DMS53 treated with DMSO at 0.1 percent for 48 hours (cell line): ENCODE measurements around the gene MYH14.
"Not testable (repeated sequence)": the region's sequence is repeated elsewhere in the genome, so short reads cannot be mapped to it uniquely, and the experiment has no call there.

Experiments
- DNase-seq: peaks from one replicate; lab custom pipeline; 2025; ENCODE audit not compliant: unreplicated experiment; lab: John Stamatoyannopoulos, UW

MYH14 gene

DNA sequence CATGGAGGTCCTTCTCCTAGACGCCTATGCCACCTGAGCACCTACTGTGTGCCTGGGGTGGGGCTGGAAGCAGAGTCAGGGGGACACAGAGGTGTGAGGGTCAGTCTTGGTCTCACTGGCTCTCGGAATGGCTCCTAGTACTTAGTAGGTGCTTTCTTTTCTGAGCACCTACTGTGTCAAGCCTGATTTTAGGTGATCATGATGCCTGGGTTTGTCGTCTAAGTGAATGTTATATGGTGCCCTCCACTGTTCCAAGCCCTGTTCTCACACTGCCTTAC, 20.0 kb downstream of the MYH14 start:
- no peak for DNase-seq

- DNase-seq, result no peak
These were observed 21.7 kb downstream of the MYH14 start for GRCh38 chr19:50224986-50225747.

DNA sequence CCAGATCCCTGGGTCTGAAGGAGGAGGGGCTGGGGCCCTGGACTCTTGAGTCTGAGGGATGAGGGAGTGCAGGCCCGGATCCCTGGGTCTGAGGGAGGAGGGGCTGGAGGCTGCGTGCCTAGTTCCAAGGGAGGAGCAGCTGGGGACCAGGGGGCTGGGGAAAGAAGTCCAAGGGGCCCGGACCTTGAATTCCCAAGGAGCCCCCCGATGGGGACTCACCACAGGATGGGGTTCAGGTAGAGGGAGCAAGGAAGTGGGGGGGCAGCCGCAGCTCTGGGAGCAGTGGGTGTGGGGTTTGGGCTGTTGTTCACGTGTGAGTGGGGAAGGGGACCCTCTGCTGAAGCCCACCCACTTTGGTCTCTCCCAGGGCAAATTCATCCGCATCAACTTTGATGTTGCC, 23.1 kb downstream of the MYH14 start:
- no peak for DNase-seq

- DNase-seq, result not testable (repeated sequence)
These were observed 24.7 kb downstream of the MYH14 start for GRCh38 chr19:50228153-50228552.

DNA sequence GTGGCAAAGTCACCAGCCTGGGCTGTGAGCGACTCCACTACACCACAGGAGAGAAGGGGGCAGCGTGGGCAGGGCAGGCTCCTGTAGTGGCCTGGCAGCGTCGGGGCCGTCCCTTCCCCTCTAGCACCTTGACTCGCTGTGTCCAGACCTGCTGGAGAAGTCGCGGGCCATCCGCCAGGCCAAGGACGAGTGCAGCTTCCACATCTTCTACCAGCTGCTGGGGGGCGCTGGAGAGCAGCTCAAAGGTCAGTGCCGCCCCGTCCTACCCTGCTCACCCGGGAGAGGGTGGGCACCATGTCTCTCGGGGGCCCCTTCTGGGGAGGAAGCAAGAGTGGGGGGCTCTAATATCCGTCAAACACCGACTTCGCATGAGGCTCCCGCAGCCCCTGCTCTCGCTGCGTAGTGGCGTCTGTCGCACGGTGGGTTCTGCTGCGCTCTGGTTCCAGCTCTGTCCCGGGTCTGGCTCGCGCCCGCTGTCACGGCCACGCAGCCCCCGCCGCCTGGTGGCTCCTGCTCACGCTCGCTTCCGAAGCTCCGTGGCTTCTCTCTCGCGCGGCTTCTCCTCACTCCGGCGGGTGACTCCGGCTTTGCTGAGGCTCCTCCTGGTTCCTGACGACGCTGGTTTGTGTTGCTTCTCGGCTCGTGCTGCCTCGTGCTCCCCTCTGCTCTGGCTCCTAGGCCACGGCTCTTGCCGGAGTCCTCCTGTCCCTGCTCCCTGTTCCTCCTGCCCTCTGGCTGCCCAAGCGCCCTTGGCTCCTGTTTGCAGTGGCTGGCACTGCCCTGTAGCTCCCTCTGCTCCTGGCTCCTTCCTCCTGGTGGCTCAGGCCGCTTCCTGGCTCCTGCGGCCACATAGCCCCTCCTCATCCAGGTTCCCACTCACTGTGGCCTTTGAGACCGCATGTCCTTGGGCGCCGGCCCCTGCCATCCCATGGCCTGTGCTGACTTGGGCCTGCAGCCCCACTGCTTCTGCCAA, 27.2 kb downstream of the MYH14 start:
- no peak for DNase-seq

- DNase-seq, result not testable (repeated sequence)
These were observed 28.0 kb downstream of the MYH14 start for GRCh38 chr19:50231417-50231816.

DNA sequence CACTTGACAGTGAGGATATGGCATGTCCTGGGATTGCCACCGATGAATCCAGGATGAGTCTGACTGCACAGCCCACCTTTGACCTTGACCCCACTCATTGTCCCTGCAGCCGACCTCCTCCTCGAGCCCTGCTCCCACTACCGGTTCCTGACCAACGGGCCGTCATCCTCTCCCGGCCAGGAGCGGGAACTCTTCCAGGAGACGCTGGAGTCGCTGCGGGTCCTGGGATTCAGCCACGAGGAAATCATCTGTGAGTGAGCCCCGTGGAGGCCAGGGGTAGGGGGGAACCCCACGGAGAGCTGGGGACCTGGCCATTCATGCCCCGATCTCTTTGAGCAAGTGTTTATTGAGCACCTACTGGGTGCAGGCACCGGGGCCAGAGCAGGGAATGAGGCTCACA, 28.4 kb downstream of the MYH14 start:
- DNase-seq, result no peak

DNA sequence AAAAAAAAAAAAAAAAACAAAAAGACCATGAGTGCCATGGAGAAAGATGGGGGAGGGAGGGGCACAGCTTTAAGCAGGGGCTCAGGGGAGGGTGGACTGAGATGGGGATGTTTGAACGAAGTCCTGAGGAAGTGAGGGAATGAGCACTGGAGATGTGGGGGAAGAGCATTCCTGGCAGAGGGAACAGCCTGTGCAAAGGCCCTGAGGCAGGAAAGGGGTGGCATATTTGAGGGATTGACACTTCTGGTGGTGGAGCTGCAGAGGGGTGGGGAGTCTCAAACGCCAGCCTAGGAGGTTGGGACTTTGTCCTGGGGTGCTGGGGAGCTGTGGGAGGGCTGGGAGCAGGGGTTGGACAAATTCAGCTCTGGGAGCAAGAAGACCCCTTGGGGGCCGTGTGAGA, 29.2 kb downstream of the MYH14 start:
- DNase-seq, result no peak

DNA sequence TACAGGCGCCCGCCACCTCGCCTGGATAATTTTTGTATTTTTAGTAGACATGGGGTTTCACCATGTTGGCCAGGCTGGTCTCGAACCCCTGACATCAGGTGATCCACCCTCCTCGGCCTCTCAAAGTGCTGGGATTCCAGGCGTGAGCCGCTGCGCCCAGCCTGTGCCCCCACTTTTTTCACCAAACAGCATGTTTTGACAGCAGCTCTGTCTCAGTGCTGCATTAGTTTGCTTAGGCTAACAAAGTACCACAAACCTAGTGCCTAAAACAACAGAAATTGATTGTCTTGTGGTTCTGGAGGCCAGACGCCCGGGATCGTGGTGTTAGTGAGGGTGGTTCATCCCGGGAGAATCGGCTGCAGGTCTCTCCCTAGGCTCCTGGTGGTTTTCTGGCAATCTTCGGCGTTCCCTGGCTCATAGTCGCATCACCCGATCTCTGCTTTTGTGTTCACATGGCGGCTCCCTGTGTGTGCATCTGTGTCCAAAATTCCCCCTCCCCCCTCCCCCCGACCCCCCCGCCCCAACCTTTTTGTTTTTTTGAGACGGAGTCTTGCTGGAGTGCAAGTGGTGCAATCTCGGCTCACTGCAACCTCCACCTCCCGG, 30.0 kb downstream of the MYH14 start:
- no peak for DNase-seq

GRCh38 chr19:50237493-50237892, 34.1 kb downstream of the MYH14 start:
- not testable (repeated sequence) for DNase-seq

GRCh38 chr19:50238043-50238442, 34.6 kb downstream of the MYH14 start:
- DNase-seq, result no peak

- DNase-seq, result no peak
These were observed 36.6 kb downstream of the MYH14 start for GRCh38 chr19:50239921-50240590.

- no peak for DNase-seq
These were observed 39.2 kb downstream of the MYH14 start for GRCh38 chr19:50242581-50242980.

- DNase-seq, result no peak
These were observed 41.3 kb downstream of the MYH14 start for GRCh38 chr19:50244695-50245094.

GRCh38 chr19:50248413-50248812, 45.0 kb downstream of the MYH14 start:
- no peak for DNase-seq

GRCh38 chr19:50248826-50249225, 45.4 kb downstream of the MYH14 start:
- no peak for DNase-seq

GRCh38 chr19:50249636-50250035, 46.2 kb downstream of the MYH14 start:
- no peak for DNase-seq

GRCh38 chr19:50250450-50251136, 47.2 kb downstream of the MYH14 start:
- DNase-seq, result no peak

DNA sequence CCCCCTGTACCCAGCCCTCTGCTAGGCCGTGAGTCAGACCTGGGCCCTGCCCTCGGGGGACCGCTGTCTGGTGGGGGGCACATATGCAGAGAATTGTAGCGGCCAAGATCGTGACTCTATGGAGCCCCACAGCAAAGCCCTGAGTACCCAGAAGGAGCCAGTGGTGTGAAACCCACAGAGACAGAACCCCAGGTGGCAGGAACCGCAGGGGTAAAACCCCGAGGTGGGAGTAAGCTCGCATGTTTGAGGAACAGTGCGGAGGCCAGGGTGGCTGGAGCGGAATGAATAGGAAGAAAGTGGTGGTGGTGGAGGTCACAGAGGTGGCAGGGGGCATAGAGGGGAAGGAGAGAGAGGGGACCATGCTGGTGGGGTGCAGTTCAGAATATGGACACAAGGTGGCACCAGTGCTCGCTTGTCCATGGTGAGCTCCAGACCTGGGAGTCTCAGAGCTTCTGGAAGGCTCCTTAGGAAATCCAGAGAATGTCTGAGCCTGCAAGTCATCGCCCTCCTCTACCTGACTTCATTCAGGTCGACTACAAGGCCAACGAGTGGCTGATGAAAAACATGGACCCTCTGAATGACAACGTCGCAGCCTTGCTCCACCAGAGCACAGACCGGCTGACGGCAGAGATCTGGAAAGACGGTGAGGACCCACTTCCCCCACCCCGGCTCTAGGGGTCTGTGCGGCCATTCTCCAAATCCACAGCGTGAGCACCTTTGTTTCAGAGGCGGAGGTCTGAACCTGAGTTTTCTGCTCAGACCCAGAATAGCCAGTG, 48.9 kb downstream of the MYH14 start:
- no peak for DNase-seq

- DNase-seq, result no peak
These were observed 49.5 kb downstream of the MYH14 start for GRCh38 chr19:50252887-50253268.
